Loucy (cell line): ENCODE measurements around the gene MACROD2.
"Not testable (repeated sequence)": the region's sequence is repeated elsewhere in the genome, so short reads cannot be mapped to it uniquely, and the experiment has no call there.

Experiments used
- H2AFZ ChIP-seq: fragments of 200-600 bp; sonication (generic); 2 replicates; pipeline ENCODE4 v1.6.0; 2016; ENCODE audit warnings: antibody characterized with exemption, mild to moderate bottlenecking, low read length, moderate library complexity
- H3F3A ChIP-seq: fragments of 200-600 bp; 2 replicates; pipeline ENCODE4 v1.6.0; 2016; ENCODE audit warnings: antibody characterized with exemption, low read depth, mild to moderate bottlenecking
- H3K27me3 ChIP-seq: fragments of 200-600 bp; sonication (generic); 2 replicates; pipeline ENCODE4 v1.6.1; 2014; ENCODE audit warnings: low read length, mild to moderate bottlenecking; ENCODE audit not compliant: insufficient read depth, poor library complexity, severe bottlenecking
- H3K36me3 ChIP-seq: fragments of 200-600 bp; sonication (generic); 2 replicates; pipeline ENCODE4 v1.6.1; 2016; ENCODE audit warnings: low read length; ENCODE audit not compliant: insufficient read depth
- H3K4me1 ChIP-seq: fragments of 200-600 bp; sonication (generic); 2 replicates; pipeline ENCODE4 v1.5.1; 2014; ENCODE audit warnings: low read length, mild to moderate bottlenecking; ENCODE audit not compliant: insufficient read depth, poor library complexity, severe bottlenecking
- H3K4me2 ChIP-seq: fragments of 200-600 bp; sonication (generic); 2 replicates; pipeline ENCODE4 v1.6.0; 2014; ENCODE audit warnings: antibody characterized with exemption, low read length, low read depth, mild to moderate bottlenecking; ENCODE audit not compliant: poor library complexity, severe bottlenecking
- H3K4me3 ChIP-seq: fragments of 200-600 bp; sonication (generic); 2 replicates; pipeline ENCODE4 v1.5.1; 2014; ENCODE audit warnings: low read length, mild to moderate bottlenecking, mixed read lengths; ENCODE audit not compliant: poor library complexity, severe bottlenecking
- H3K79me2 ChIP-seq: fragments of 200-600 bp; sonication (generic); 2 replicates; pipeline ENCODE4 v1.6.1; 2014; ENCODE audit warnings: low read length; ENCODE audit not compliant: insufficient read depth
- H3K9ac ChIP-seq: fragments of 200-600 bp; sonication (generic); 2 replicates; pipeline ENCODE4 v1.6.0; 2014; ENCODE audit warnings: mild to moderate bottlenecking, low read depth, low read length, moderate library complexity; ENCODE audit not compliant: poor library complexity, severe bottlenecking
- H3K9me2 ChIP-seq: fragments of 200-600 bp; sonication (generic); replicated peaks from 2 replicates; pipeline ENCODE4 v1.6.1; 2016; ENCODE audit warnings: low read depth, low read length, mixed read lengths
- H3K9me3 ChIP-seq: fragments of 200-600 bp; sonication (generic); 2 replicates; pipeline ENCODE4 v1.6.1; 2014; ENCODE audit warnings: mild to moderate bottlenecking, antibody characterized with exemption, low read length, low read depth; ENCODE audit not compliant: insufficient read depth
- H4K20me1 ChIP-seq: fragments of 200-600 bp; sonication (generic); 2 replicates; pipeline ENCODE4 v1.6.0; 2014; ENCODE audit warnings: antibody characterized with exemption, low read length, mild to moderate bottlenecking; ENCODE audit not compliant: insufficient read depth, poor library complexity, severe bottlenecking
- EZH2phosphoT487 ChIP-seq: fragments of 200-600 bp; IDR thresholded peaks from 2 replicates; pipeline ENCODE4 v1.6.1; 2018; ENCODE audit warnings: antibody characterized with exemption, mild to moderate bottlenecking, moderate library complexity, borderline replicate concordance
- TF ChIP-seq, protein P1 (sequence below): fragments of 200-600 bp; sonication (generic); conservative IDR thresholded peaks from 2 replicates; pipeline ENCODE4 v1.5.1; 2014; ENCODE audit warnings: mild to moderate bottlenecking, antibody characterized with exemption, low read length

The MACROD2 gene

DNA sequence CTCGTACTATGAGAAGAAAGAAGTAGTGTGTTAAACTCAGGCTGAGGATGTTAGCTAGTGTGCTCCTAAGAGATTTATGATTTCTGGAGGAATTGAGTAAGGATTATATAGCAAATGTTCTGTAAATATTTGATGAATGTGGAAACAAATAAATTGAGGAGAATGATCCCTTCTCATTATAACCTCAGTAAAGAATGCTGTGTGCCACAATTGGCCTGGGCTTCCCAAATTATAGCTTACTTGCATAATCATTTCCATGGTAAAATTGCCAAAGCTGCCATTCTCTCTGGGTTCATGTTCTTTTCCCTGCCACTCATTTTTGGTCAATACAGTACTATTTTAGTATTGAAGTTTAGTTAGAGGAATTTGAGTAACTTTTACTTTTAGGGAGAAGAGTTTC lies 213.6 kb downstream of the MACROD2 start:
- H2AFZ ChIP-seq = no peak overlapping the region
- no peak overlapping the region for H3K9ac ChIP-seq
- H3K36me3 ChIP-seq = no peaks in the 10 kb centered on the region
- no peaks in the 10 kb centered on the region for H3F3A ChIP-seq
- H3K4me3 ChIP-seq = no peak overlapping the region
- H3K9me2 ChIP-seq = no peaks in the 10 kb centered on the region
- H3K79me2 ChIP-seq = no peaks in the 10 kb centered on the region
- no peak overlapping the region for H3K4me2 ChIP-seq
- no peaks in the 10 kb centered on the region for H4K20me1 ChIP-seq
- TF ChIP-seq, protein P1, sequence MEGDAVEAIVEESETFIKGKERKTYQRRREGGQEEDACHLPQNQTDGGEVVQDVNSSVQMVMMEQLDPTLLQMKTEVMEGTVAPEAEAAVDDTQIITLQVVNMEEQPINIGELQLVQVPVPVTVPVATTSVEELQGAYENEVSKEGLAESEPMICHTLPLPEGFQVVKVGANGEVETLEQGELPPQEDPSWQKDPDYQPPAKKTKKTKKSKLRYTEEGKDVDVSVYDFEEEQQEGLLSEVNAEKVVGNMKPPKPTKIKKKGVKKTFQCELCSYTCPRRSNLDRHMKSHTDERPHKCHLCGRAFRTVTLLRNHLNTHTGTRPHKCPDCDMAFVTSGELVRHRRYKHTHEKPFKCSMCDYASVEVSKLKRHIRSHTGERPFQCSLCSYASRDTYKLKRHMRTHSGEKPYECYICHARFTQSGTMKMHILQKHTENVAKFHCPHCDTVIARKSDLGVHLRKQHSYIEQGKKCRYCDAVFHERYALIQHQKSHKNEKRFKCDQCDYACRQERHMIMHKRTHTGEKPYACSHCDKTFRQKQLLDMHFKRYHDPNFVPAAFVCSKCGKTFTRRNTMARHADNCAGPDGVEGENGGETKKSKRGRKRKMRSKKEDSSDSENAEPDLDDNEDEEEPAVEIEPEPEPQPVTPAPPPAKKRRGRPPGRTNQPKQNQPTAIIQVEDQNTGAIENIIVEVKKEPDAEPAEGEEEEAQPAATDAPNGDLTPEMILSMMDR = no peak
- no peak for TF ChIP-seq EZH2phosphoT487
- H3K27me3 ChIP-seq = no peaks in the 10 kb centered on the region
- no peaks in the 10 kb centered on the region for H3K9me3 ChIP-seq
- H3K4me1 ChIP-seq = no peaks in the 10 kb centered on the region

DNA sequence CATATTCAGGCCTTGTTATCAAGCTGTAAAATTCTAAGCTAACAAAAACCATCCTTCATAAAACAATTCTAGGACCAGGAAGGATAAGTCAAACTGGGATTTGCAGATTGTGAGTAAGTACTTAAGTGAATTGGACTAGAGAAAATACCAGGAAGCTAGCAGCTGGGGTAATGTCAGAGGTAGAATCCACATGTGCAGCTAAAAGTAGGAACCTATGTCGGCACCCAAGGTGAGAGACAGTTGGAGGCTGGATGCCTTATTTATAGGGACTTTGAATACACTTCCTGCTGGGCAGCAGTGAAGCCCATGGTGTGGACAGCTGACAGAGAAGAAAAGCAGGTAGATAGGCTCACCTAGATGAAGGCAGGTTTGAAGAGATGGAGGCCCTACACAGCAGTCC lies 214.8 kb downstream of the MACROD2 start:
- H3K36me3 ChIP-seq = no peaks in the 10 kb centered on the region
- H3K4me1 ChIP-seq = no peaks in the 10 kb centered on the region
- H3K4me2 ChIP-seq = no peak overlapping the region
- H3K9me3 ChIP-seq = no peaks in the 10 kb centered on the region
- H3K4me3 ChIP-seq = no peak overlapping the region
- no peaks in the 10 kb centered on the region for H4K20me1 ChIP-seq
- no peak for TF ChIP-seq EZH2phosphoT487
- TF ChIP-seq, protein P1 = no peak
- no peaks in the 10 kb centered on the region for H3K27me3 ChIP-seq
- H3F3A ChIP-seq = no peaks in the 10 kb centered on the region
- H3K79me2 ChIP-seq = no peaks in the 10 kb centered on the region
- no peak overlapping the region for H2AFZ ChIP-seq
- no peak overlapping the region for H3K9ac ChIP-seq
- no peaks in the 10 kb centered on the region for H3K9me2 ChIP-seq

DNA sequence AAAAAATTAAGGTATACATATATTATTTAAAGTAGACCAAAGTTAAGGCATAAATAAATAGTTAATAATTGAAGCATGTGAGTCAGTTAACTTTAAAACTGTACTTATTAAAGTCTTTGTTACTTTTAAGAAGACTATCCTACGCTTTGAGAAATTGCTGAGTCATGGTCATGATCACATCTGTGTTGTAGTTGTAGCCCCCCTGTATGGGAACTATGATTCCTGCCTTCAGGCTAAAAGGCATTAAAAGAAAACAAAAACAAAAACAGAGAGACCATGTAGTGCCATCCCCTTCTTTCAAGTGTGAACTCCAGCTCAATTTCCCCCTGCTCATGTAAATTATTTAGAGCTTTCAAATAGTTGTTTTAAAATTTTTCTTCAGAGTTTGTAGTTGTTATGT lies 218.7 kb downstream of the MACROD2 start:
- H2AFZ ChIP-seq = no peak overlapping the region
- H3K9me3 ChIP-seq = no peaks in the 10 kb centered on the region
- H3K9ac ChIP-seq = no peak overlapping the region
- no peak overlapping the region for H3K4me3 ChIP-seq
- no peaks in the 10 kb centered on the region for H3K27me3 ChIP-seq
- no peaks in the 10 kb centered on the region for H3K4me1 ChIP-seq
- no peak overlapping the region for H3K4me2 ChIP-seq
- H3K79me2 ChIP-seq = no peaks in the 10 kb centered on the region
- no peaks in the 10 kb centered on the region for H3K9me2 ChIP-seq
- H3F3A ChIP-seq = no peaks in the 10 kb centered on the region
- no peaks in the 10 kb centered on the region for H4K20me1 ChIP-seq
- no peaks in the 10 kb centered on the region for H3K36me3 ChIP-seq
- TF ChIP-seq, protein P1 = no peak
- no peak for TF ChIP-seq EZH2phosphoT487

DNA sequence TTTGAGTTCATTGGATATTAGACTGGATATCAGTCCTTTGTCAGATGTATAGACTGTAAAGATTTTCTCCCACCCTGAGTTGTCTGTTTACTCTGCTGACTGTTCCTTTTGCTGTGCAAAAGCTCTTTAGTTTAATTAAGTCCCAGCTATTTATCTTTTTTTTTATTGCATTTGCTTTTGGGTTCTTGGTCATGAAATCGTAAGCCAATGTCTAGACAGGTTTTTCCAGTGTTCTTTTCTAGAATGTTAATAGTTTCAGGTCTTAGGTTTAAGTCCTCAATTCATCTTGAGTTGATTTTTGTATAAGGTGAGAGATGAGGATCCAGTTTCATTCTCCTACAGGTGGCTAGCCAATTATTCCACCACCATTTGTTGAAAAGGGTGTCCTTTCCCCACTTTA lies 220.6 kb downstream of the MACROD2 start:
- not testable (repeated sequence) for H3F3A ChIP-seq, H3K27me3 ChIP-seq, H3K4me1 ChIP-seq, H3K9me2 ChIP-seq, H3K9me3 ChIP-seq, H2AFZ ChIP-seq, H3K79me2 ChIP-seq, H3K4me3 ChIP-seq, H4K20me1 ChIP-seq, H3K36me3 ChIP-seq, H3K4me2 ChIP-seq, H3K9ac ChIP-seq
